GM19455 (cell line): ENCODE results near the gene CFD.
"Not testable (repeated sequence)": the region's sequence is repeated elsewhere in the genome, so short reads cannot be mapped to it uniquely, and the experiment has no call there.

Experiments used
- ATAC-seq: cut with Tn5 transposase; IDR thresholded peaks from one replicate; pipeline ENCODE4 v1.9.1; 2021; ENCODE audit not compliant: unreplicated experiment

The CFD gene

GRCh38 chr19:887599-887998 is 28.1 kb downstream of the CFD start:
- no peak for ATAC-seq

GRCh38 chr19:888581-889385 is 29.3 kb downstream of the CFD start:
- no peak for ATAC-seq

GRCh38 chr19:889662-890295 is 30.3 kb downstream of the CFD start:
- no peak for ATAC-seq

DNA sequence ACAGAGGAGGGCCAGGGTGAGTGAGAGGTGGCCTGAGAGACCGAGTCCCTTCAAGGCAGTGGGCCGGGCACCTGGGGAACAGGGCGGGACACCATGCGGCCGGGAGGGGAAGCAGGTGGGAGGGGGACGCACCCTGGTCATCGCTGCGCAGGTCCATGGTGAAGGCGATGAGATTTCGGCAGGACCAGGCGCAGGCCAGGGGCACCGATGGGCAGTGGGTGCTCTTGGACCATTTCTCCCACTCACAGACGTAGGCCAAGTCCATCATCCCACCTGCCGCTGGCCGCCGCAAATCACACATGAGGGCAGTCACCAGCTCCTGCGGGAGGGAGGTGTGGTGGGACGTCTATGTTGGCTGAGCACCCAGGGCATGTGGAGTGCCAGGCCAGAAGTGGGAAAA is 31.4 kb downstream of the CFD start:
- no peak for ATAC-seq

GRCh38 chr19:891421-892200 is 32.1 kb downstream of the CFD start:
- not testable (repeated sequence) for ATAC-seq

DNA sequence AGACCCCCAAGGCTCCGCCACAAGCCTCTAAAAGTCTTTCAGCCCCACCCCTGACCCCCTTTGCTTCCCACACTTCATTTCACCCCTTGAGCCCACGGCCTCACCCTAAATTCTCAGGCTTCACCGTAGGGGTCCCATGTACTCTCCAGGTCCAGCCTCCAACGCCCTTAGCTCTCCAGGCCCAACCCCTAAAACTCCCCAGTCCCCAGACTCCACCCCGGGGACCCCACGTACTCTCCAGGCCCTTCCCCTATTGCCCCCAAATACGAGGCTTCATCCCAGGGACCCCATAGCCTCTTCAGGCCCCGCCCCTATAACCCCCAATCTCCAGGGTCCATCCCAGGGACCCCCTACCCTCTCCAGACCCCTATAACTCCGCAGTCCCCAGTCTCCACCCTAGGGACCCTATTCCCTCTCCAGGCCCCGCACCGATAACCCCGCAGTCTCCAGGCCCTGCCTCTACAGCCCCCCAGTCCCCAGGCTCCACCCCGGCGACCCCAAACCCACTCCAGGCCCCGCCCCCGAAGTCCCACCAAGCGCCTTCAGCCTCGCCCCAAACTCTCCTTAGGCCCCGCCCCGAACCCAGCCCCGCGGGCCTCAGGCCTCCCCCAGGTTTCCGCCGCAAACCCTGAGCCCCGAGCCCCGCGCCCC is 32.9 kb downstream of the CFD start:
- ATAC-seq = no peak

DNA sequence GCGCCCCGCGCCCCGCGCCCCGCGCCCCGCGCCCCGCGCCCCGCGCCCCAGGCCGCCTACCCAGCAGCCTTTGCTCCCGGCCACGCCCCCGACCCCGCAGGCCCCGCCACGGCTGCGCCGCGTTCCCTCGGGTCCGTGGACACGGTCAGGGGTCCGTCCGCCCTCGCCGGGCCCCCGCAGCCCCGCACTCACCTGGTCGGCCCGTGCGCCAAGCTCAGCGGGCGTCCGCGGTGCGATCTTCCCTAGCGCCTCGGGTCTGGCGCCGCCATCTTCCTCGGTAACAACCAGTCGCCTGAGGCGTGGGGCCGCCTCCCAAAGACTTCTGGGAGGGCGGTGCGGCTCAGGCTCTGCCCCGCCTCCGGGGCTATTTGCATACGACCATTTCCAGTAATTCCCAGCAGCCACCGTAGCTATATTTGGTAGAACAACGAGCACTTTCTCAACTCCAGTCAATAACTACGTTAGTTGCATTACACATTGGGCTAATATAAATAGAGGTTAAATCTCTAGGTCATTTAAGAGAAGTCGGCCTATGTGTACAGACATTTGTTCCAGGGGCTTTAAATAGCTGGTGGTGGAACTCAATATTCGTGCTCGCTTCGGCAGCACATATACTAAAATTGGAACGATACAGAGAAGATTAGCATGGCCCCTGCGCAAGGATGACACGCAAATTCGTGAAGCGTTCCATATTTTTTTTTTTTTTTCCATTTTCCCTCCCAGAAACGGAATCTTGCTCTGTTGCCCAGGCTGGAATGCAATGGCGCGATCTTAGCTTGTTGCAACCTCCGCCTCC is 33.6 kb downstream of the CFD start, which contains the start of the genes MED16 and RNU6-9:
TSS of gene MED16 (minus strand) at position 294 of the 796 bp plus-strand sequence. CDS start 2,056 bp downstream, outside the sequence.
TSS of gene RNU6-9 (plus strand) at position 591 of the 796 bp plus-strand sequence.
- peak; percentile 71 for ATAC-seq

- ATAC-seq = no peak
Observed at GRCh38 chr19:896434-896833, 37.0 kb downstream of the CFD start.

DNA sequence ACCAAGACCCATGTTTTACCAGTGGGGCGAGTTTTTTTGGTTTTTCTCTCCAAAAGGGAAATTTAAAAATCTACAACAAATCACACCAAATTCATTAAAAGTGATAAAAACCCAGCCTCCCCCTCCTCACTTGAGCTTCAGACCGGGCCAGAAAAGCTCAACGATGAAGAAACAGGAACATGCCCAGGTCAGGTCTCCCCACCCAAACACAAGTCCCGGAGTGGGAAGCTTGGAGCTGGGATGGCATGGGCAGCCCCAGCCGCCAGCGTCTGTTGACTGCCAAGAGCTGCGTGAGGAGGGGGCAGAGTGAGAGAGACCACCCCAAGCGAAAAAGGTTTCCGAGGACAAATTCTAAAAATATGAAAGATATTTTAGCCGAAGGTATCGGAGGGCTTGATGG is 37.5 kb downstream of the CFD start:
- no peak for ATAC-seq

DNA sequence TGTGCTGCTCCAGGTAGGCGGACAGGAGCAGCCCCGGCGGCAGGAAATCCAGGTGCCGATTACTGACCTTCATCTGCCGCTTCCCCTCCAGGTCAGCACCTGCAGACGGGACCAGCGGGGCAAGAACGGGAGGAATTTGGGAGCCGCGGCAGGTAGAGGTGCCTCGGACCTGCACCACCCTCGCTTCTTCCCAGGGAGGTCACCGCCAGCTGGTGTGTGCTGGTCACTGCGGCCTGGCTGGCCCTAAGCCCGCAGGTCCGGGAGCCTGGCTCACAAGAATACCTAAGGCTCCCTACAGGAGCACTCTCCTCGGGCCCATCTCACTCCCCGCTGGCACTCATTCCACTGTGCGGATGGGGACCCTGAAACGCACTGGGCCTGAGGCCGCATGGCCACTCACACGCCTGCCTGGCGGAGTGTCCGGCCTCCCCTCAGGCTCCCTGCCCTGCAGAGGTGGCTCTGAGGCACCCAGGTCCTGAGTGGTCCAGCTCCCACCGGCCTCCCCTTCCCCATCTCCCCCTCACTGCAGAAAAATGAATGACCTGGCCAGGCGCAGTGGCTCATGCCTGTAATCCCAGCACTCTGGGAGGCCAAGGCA is 38.1 kb downstream of the CFD start:
- no peak for ATAC-seq

GRCh38 chr19:898663-899062 is 39.2 kb downstream of the CFD start:
- ATAC-seq = no peak

DNA sequence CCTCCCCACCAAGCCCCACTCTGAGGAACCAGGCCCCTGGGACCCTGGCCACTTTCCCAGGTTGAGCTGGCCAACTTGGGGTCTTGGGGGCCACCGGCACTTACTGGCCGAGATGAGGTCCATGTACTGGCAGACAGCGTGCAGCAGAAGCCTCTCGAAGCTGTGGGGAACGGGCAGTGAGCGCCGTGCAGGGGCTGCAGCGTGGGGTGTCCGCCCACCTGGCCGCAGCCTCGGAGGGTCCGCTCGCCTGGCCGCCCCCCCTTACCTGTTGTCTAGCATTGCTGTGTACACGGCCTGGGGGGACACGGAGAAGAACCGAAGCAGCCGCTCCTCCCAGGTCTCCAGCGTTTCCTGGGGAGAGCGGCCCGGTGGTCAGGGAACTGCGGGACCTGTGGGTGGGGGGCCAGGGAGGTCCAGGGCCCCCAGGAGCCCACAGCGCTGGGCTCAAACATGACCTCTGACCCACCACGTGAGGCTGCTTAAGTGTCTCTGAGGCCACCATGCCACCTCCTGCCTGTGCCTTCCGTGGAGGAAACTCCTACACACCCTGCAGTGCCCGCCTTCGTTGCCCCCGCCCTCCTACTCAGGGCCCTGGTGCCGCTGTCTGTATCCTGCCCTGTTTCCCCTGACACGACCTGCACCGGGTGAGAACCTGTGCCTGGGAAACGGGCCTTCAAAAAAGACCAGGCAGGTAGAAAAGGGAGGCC is 40.0 kb downstream of the CFD start:
- ATAC-seq = no peak

DNA sequence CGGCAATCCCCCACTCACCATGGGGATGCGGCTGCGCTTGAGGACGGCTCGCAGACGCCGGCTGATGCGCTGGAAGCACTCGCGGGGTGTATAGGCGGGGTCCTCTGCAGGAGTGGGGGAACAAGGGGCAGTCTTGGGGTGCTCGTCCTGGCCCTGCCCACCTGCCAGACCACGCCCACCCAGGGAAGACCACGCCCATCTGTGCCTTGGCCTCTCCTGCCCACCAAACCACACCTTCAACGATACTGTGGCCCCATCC is 40.5 kb downstream of the CFD start:
- no peak for ATAC-seq

GRCh38 chr19:900302-901111 is 41.0 kb downstream of the CFD start:
- no peak for ATAC-seq

DNA sequence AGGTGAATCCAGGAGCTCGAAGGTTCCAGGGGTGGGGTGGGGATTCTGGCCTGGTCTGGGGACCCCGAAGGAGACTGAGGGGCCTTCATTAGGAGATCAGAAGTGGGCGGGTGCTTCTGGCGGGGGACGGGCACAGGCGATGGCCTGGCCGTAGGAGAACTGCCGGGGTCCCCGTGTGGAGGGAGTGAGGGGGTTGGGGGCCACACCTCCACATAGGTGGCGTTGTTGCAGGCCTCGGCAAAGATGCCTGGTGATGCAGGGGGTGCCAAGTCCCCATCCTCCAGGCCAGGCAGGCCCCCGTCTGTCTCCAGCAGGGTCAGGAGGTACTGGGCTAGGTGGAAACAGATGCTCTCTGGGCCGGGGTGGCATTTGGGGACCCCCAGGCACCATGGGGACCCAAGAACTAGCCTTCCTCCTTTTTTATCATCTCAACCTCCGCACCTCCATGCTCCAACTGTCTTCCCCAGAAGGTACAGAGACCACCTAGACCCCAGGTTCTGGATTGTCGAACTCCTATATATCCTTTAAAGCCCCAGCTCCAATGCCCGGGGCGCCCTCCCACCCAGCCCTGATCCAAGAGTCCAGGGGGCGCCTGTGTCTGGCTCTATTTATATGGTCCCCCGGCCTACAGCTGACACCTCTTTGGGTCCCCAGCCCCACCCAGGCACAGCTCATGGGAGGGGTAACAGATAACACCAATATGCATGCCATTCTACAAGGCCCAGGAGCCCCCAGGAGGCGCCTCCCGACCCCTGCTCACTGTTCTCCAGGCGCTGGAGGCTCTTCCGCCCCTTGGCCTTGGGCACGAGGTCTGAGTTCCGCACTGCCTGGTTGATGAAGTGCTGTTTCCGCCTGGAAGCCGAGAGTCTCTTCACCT is 42.0 kb downstream of the CFD start:
- ATAC-seq = no peak

- no peak for ATAC-seq
Observed at GRCh38 chr19:902093-902370, 42.6 kb downstream of the CFD start.

DNA sequence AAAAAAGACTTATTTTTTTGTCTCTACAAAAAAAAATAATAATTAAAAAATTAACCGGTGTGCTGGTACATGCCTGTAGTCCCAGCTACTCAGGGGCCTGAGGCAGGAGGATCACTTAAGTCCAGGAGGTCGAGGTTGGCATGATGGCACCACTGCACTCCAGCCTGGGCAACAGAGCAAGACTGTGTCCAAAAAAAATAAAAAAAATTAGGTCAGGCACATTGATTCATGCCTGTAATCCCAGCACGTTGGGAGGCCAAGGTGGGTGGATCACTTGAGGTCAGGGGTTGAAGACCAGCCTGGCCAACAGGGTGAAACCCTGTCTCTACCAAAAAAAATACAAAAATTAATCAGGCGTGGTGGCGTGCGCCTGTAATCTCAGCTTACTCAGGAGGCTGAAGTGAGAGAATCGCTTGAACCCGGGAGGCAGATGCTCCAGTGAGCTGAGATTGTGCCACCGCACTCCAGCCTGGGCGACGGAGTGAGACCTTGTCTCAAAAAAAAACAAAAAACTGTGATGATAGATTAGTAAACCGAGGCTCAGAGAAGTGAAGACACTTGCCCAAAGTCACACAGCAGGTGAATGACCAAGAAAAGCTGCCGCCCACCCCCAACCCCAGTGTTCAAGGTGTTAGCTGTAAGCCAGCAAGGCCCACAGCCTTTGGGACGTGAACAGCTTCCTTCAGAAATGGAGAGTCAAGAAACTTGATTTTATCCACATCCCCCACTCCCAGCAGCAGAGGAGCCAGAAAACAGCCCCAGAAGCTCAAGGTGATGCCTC is 43.2 kb downstream of the CFD start:
- no peak for ATAC-seq
